OCI-M2 (cell line): ENCODE results near the gene LRRN4.

Experiments used
- DNase-seq: peaks from one replicate; lab custom pipeline; 2025; ENCODE audit not compliant: unreplicated experiment; lab: John Stamatoyannopoulos, UW

The LRRN4 gene

DNA sequence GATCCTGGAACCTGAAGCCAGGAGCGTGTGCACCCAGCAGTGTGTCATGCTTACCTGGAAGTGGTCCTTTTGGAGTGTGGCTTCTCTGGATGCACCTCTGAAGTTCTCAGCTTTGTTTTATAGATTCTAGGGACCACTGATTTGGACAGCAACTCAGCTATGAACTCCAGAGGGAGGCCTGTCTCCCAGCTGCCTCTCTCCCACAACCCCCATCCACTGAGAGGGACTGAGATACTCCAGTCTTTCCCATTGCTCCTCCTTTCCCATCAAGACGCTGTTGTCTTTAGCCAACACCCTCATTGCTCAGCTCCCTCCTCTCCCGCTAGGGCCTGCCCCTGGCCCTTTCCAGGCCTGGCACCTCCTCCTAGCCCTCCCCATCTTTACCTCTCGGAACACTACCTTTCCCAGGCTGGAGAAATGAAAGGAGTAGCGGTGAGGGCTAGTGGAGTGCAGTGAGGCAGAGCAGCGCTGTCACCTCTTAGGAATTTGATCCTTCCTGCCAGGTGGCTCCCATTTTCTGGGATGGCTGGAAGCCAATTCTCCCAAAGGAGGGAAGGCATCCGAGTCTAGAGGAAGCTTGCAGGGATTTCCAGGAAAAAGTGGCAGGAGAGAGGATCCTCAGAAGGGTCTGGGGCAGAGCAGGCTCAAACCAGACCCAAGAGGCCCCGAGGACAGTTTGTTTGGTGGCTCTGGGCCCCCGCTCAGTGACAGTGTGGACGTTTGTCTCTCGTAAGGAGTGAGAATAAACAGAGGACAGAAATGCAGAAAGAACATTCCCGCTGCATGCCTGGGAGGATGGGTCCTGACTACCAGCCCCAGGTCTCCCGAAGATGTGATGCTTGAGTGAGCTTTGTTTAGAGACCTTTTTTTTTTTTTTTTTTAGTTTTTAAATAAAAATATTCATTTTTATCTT, at the start of gene LRRN4:
Gene LRRN4 (minus strand): TSS at position 285 of the 913 bp plus-strand sequence. CDS start 1,261 bp downstream, outside the sequence.
- no peak for DNase-seq

DNA sequence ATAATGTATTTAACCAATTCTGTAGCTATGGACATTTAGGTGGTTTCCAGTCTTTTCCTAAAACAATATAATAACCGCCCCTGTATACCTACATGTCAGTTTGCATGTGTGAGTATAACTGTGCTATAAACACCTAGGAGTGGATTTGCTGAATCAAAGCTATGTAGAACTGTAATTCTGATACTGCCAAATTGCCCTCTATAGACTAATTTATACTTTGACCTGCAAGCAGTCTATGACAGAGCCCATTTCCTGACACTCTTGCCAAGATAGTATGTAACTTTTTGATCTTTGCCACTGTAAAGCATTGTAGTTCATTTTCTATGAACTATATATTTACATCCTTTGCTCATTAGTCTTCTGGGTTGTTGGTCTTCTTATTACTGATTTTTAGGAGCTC, 49.4 kb upstream of the LRRN4 start:
- DNase-seq = no peak

- no peak for DNase-seq
Observed at GRCh38 chr20:6101346-6101745, 47.5 kb upstream of the LRRN4 start.

DNA sequence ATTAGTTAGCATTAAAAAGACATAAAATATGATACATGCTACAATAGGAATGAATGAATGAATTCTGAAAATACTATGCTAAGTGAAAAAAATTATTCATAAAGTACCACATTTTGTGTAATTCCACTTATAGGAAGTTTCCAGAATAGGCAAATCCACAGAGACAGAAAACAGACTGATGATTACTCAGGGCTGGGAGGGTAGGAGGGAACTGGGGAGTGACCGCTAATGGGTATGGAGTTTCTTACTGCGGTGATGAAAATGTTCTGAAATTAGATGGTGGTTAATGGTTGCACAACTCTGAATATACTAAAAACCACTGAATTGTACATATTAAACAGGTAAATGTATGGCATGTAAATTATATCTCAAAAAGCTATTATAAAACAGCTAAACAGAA, 46.4 kb upstream of the LRRN4 start:
- DNase-seq = no peak

GRCh38 chr20:6099819-6100218, 46.0 kb upstream of the LRRN4 start:
- no peak for DNase-seq

GRCh38 chr20:6095409-6095808, 41.5 kb upstream of the LRRN4 start:
- DNase-seq = no peak

GRCh38 chr20:6094565-6094964, 40.7 kb upstream of the LRRN4 start:
- DNase-seq = no peak

- DNase-seq = no peak
Observed at GRCh38 chr20:6094063-6094462, 40.2 kb upstream of the LRRN4 start.

DNA sequence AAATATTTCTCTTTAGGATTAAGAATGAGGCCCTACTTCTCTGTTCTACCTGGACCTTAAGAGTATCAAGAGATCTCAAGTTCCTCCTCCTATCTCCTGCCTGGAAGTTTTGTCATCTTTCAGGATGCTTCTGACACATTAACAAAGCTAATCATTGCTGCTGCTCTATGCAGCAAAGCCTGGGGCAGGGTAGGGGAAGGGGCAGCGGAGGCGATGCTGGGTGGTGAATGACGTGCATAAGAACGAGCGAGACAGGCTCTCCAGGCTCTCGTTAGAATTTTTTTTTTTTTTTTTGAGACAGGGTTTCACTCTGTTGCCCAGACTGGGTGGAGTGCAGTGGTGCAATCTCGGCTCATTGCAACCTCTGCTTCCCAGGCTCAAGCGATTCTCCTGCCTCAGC, 37.8 kb upstream of the LRRN4 start:
- no peak for DNase-seq

DNA sequence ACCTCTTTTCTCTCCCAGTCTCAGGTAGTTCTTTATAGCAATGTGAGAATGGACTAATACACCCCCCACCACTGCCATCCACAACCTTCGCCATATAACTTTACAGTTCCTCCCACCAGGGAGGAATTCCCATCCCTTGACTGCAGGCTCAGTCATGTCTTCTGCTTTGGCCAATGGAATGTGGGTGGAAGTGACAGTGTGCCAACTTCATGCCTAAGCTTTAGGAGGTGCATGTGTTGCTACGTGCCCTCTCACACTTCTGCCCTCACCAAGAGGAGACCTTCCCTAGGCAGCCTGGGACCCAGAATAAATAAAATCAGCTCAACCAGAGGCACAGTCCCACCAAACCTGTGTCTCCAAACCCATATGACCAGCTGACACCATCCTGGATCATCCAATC, 33.0 kb upstream of the LRRN4 start:
- no peak for DNase-seq

GRCh38 chr20:6083926-6084325, 30.1 kb upstream of the LRRN4 start:
- no peak for DNase-seq

- no peak for DNase-seq
Observed at GRCh38 chr20:6081236-6081635, 27.4 kb upstream of the LRRN4 start.

GRCh38 chr20:6079016-6079415, 25.2 kb upstream of the LRRN4 start:
- no peak for DNase-seq

GRCh38 chr20:6075428-6076219, 21.8 kb upstream of the LRRN4 start:
- no peak for DNase-seq

DNA sequence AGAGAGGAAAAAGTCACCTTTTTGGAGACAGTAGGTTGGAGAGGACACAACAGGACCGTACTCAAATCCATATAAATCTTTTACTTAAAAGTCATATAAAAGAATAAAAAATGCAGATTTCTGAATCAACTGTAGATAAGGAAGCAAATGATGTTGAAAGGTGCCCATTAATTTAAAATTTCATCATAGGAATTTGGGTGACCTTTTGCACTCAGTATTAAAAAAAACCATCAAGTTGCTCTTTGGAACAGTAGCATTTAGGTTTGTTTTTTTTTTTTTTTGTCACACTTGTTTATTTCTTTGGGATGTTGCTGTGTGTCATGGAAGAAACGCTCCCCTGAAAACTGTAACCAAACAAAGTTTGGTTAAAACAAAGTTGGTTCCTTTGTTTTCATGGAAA, 20.9 kb upstream of the LRRN4 start:
- no peak for DNase-seq

DNA sequence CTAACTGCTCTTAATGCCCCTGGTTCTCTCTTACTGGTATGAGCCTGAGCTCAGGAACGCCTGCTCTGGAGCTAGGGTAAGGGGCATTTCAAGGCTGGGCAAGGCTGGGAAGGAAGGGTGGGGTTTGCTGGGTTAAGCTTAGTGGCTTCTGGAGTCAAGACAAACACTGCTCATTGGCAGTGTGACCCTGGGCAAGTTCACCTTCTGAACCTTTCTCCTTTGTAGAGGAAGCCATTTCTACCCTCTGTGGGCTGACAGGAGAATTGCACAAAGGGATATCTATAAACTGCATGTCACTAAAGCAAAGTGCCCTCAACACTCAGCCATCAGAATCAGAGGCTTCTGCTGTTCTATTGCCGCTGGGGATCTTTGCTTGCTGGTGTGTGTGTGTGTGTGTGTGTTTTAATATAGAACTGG, 20.3 kb upstream of the LRRN4 start:
- peak; percentile 24 for DNase-seq

- no peak for DNase-seq
Observed at GRCh38 chr20:6070829-6071695, 17.2 kb upstream of the LRRN4 start.

GRCh38 chr20:6069669-6070068, 15.8 kb upstream of the LRRN4 start:
- DNase-seq = no peak

- DNase-seq = no peak
Observed at GRCh38 chr20:6067763-6068318, 14.0 kb upstream of the LRRN4 start.

DNA sequence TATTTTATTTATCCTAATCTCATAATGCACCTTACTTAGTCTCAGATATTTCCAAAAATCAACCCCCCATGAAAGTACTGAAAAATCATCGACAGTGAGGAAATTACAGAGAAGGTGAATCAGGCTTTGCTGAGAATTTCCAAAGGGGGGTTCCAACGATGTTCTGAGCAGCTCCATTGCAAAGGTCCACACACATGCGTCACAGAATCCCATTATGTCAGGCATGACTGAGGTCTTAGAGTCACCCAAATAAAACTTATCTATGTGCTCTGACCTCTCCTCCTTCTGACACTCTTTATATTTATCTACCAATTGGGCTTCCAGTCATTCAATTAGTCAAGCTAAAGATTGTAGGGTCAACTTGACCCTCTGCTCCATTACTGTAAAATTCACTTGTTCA, 12.7 kb upstream of the LRRN4 start:
- DNase-seq = no peak

DNA sequence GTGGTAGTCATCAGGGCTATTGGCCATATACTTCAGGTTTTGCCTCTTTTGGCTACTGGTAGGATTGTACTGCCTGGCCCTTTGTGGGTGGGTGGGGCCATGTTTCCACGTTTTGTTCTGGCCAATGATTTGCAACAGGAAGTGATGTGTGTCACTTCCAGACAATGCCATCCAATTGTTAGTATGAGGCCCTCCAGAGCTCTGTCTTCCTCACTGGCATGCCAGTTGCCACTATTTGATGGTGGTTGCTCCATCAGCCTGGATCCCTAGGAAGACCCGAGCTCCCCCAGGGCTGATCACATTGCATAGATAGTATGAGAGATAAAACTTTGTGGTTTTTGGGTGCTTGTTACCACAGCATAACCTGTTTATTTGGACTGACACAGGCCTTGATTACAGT, 7.7 kb upstream of the LRRN4 start:
- no peak for DNase-seq
